ENCODE results near the gene GGA3. TPM values are rescaled to one million over a fixed set of nuclear protein-coding genes. Genes with fewer than 3 reads are reported as not detected.
"Not testable (repeated sequence)": the region's sequence is repeated elsewhere in the genome, so short reads cannot be mapped to it uniquely, and the experiment has no call there.

Gene GGA3
- polyA plus RNA-seq, 3 donors: 36.1 to 45.8 (median 38.3) TPM

GRCh38 chr17:75272848-75273184, 11.4 kb upstream of the GGA3 start:
- DNase-seq (ENCODE audit: low read depth in 3 of 3, low spot score in 2 of 3): no peak

DNA sequence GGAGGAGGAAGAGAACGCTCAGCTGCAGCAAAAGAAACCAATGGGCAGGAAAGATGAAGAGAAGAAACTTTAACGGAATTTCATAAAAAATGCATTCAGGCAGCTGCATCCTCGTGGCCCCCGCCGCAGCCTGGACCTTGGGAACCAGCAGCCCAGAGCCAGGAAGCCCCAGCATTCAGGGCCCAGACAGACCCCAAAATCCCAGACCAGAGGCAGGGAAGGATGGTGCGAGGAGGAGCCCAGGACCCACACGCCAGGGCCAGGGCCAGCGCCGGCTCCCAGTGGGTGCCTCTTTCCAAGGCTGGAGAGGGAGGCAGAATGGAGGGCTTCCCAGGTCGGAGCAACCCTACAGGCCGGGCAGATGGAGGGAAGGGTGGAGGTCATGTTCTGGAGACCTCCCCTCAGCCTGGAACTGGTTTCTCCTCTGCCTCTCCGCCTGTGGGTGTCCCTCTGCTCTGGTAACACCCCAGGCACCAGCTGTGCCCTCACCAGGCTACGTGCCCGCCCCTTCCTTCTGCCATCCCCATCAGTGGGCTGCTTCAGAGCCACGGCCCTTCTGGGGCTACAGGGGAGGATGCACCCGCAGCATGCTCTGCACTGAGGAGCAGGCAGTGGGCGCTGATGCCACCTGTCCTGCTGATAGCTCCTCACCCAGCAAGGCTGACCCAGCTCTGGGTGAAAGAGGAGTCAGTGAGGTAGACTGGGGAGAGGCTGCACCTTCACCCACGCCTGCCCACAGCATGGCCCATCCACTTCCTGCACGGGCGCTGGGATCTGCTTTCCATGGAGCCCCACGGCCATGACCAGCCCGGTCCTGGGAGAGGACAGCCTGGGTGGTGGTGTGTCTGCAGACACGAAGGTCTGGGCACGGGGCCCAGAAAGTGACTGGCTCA, 10.8 kb upstream of the GGA3 start:
- no peak for DNase-seq (ENCODE audit: low read depth in 3 of 3, low spot score in 2 of 3)

DNA sequence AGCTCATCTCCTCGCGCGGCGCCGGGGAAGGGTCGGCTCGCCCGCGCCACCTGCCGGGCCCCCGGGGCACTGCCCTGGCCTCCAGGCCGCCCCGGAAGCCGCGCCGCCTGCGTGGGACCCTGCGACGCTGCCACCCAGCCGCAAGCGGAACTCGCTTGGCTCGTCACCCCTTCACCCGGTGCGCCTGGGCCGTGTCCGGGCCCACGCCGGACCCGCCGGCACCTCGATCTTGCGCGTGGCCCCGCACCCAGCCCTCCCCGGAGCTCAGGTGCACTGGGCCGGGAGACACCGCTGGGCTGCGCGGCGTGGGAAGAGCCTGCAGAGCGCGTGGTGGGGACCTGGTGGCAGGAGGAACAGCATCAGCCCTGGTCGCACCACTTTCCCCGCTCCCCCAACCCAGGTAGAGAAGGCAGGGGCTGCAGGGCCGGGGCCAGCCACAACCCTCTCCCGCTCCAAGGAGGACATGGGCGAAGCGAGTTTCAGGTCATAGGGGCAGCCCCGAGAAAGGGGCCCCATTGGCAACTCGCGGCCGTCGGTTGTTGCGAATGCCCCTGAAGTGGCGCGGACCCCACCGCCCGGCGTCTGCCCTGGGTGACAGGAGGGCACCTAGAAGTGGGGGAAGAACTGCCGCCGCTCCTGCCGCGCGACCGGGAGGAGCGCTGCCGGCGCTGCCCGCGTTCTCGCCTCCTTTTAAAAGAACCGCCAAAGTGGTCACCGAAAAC, 10.0 kb upstream of the GGA3 start:
- peak in 1 of 3 donors; percentile 61 for DNase-seq (ENCODE audit: low read depth in 3 of 3, low spot score in 2 of 3)

DNA sequence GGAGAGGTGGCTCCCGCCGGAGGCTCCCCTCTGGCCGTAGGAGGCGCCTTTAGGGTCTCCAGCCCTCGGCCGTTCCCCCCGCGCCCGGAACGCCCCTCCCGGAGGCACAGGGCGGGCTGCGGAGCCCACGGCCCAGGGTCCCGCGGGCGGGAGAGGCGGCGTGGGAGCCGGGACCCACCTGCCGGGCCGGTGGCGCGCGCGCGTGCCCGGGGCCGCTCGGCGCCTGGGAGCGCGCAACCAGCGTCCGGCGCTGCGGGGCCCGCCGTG, 9.5 kb upstream of the GGA3 start, which contains the start of gene MIF4GD:
MIF4GD (minus strand) TSS at position 266 of the 267 bp plus-strand sequence. CDS start 1,036 bp downstream, outside the sequence.
- no peak for DNase-seq (ENCODE audit: low read depth in 3 of 3, low spot score in 2 of 3)

DNA sequence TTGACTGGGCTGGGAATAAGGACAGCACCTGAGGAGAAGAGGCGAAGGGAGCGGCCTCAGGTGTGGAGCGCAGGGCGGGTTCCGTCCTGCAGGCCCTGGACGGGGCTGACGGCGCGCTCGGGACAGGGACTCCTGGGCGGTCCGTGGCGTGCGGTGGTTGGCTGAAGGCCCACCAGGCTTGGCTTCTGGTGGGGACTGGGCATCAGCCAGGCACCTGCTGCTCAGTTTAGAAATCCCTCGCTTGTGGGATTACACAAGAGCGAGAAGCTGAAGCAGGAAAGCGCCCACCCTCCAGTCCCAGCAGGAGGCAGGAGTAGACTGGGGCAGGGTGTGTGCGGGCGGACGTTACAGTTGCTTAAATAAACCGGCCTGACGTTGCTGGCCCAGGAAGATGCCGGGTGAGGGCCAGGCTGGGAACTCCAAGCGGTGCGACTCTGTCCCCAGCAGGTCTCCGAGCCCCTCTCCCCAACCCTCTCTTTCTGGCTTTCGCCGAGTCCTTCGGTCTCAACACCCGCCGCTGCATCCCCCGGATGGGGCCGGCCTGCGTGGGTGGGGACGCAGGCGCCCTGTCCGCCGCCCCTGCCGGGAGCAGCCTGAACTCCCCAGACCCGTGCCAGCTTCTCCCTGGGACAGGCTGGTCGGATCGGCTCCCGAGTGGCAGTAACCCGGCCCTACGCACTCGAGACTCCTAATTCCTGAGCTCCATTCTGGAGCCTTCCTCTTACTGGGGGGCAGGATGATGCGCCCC, 9.0 kb upstream of the GGA3 start:
- DNase-seq (ENCODE audit: low read depth in 3 of 3, low spot score in 2 of 3): no peak

- DNase-seq (ENCODE audit: low read depth in 3 of 3, low spot score in 2 of 3): no peak
Observed at GRCh38 chr17:75269844-75270217, 8.4 kb upstream of the GGA3 start.

DNA sequence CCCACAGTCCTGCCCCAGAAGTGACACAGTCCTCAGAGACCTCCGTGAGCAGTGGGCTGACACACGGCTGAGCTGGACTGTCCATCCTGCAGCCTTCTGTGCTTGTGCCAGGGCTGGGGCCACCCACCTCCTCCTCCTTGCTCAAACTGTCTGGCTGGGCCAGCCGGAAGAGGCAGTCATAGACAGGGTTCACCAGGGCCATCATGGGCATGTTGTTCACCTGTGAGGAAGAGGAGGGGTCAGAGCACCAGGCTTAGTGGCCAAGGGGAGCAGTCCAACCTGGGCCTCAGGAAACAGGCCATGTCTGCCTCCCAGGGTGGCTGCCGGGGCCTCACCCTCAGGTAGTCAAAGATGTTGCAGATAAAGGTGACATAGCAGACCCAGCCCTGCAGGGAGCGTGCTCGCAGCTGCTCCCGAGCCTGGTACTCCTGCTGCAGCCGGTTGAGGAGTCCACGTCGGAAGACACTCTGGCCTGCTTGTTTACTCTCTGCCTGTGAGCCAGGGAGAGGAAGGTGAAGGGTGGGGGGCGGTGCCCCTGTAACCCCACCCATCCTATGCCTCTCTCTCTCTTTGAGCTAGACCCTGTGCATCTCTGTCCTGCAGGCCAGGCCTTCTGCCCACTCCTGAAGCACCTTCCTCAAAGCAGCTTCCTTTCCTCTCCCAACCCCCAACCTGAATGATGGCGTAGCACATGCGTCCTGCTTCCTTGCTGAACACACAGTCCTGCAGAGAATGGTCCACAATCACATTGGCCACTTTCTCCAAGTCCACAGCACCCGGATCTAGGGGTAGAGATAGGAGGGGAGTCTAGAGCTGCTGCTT, 6.2 kb upstream of the GGA3 start:
- no peak for DNase-seq (ENCODE audit: low read depth in 3 of 3, low spot score in 2 of 3)

GRCh38 chr17:75267153-75267410, 5.7 kb upstream of the GGA3 start:
- no peak for DNase-seq (ENCODE audit: low read depth in 3 of 3, low spot score in 2 of 3)

GRCh38 chr17:75266316-75267152, 5.1 kb upstream of the GGA3 start:
- DNase-seq (ENCODE audit: low read depth in 3 of 3, low spot score in 2 of 3): no peak

GRCh38 chr17:75265614-75266315, 4.4 kb upstream of the GGA3 start:
- DNase-seq (ENCODE audit: low read depth in 3 of 3, low spot score in 2 of 3): no peak

DNA sequence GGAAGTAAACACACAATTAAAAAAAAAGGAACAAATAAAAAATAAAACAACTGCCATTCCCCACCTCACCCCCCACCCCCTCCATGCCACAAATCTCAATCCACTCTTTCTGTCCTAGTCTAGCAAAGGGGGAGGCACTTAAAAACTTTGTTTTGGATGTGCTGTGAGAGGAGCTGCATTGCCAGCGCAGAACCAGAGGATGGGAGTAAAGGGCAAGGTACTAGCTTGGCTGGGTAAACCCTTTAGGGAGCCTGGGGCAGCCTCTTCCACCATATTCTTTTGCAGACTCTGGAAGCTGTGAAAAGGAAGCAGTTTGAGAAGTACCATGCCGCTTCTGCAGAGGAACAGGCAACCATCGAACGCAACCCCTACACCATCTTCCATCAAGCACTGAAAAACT, 1.6 kb upstream of the GGA3 start:
- DNase-seq (ENCODE audit: low read depth in 3 of 3, low spot score in 2 of 3): no peak

DNA sequence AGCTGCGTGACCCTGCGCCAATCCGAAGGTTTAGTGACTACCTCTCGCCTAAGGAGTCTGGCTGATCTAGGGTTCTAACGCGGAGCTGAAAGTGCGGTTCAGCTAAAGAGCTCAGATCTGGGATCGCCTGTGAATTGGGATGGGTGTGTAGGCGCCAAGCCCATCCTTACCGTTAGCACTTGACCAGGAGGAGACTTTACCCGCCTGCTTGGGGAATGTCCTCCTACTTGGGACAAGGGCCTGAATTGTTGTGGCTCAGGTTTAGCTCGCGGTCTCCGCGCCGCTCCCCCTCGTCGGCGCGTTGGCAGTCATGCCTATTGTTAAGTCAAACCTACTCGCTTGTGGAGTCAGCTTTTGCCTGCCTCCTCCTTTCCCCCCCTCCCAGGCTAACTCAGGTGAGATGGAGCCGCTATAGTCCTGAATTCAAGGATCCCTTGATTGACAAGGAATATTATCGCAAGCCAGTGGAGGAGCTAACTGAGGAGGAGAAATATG, 753 bp upstream of the GGA3 start:
- no peak for DNase-seq (ENCODE audit: low read depth in 3 of 3, low spot score in 2 of 3)

- no peak for DNase-seq (ENCODE audit: low read depth in 3 of 3, low spot score in 2 of 3)
Observed at GRCh38 chr17:75260641-75261335, 618 bp downstream of the GGA3 start.

- not testable (repeated sequence) for DNase-seq (ENCODE audit: low read depth in 3 of 3, low spot score in 2 of 3)
Observed at GRCh38 chr17:75257228-75257627, 4.2 kb downstream of the GGA3 start.

- DNase-seq (ENCODE audit: low read depth in 3 of 3, low spot score in 2 of 3): not testable (repeated sequence)
Observed at GRCh38 chr17:75255954-75256698, 5.3 kb downstream of the GGA3 start.

DNA sequence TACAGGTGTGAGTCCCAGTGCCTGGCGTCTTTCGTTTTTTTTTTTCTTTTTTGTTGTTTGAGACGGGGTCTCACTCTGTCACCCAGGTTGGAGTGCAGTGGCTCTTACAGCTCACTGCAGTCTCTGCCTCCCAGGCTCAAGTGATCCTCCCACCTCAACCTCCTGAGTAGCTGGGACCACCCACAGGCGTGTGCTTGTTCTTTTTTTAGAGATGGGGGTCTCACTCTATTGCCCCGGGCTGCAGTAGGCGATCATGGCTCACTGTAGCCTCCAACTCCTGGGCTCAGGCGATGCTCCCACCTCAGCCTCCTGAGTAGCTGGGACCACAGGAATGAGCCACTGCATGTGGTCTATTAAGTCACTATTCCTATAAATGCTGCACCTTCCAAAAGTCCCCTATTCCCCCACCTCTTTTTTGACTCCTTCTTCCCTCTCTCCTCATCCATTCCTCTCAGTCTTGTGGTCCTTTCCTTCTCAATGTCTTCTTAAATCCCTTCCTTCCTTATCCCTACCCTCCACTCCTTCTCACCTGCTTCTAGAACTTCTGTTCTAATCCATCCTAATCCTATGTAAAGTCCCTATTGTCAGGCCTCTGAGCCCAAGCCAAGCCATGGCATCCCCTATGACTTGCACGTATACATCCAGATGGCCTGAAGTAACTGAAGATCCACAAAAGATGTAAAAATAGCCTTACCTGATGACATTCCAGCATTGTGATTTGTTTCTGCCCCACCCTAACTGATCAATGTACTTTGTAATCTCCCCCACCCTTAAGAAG, 9.2 kb downstream of the GGA3 start:
- DNase-seq (ENCODE audit: low read depth in 3 of 3, low spot score in 2 of 3): no peak

DNA sequence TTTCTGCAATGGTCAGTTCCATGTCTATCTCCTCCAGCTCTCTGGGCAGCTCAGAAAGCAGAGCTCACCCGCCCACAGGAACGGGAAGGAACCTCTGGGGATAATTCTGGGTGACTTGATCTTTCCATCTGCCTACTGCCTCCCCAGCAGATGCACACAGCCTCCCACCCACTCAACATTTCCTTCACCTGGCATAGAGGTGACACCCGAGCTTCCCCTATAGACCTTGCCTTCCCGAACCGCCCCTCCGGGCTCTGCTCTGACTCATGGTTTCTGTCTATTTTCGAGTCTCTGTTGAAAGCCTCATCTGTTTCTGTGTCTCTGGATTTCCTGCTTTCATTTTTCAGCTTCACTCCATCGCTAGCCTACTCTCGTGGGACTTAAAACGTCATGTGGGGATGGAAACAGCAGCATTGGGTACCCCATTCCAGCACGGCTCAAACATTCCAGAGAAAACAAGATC, 11.4 kb downstream of the GGA3 start:
- DNase-seq (ENCODE audit: low read depth in 3 of 3, low spot score in 2 of 3): no peak
